ENCODE data around the gene GAD2.

Gene GAD2

GRCh38 chr10:26216585-26217395, at the start of gene GAD2:
TSS of gene GAD2 (plus strand) at chr10:26216774. CDS start at chr10:26216810, 36 bp downstream.
- DNase-seq (ENCODE audit: extremely low spot score, insufficient read length, low read depth), result no peak
- no peak for FAIRE-seq

GRCh38 chr10:26169466-26169865, 47.1 kb upstream of the GAD2 start:
- DNase-seq (ENCODE audit: extremely low spot score, insufficient read length, low read depth), result no peak
- FAIRE-seq, result no peak

GRCh38 chr10:26172131-26172530, 44.4 kb upstream of the GAD2 start:
- DNase-seq (ENCODE audit: extremely low spot score, insufficient read length, low read depth), result no peak
- no peak for FAIRE-seq

- no peak for FAIRE-seq
- no peak for DNase-seq (ENCODE audit: extremely low spot score, insufficient read length, low read depth)
These were observed 42.7 kb upstream of the GAD2 start for GRCh38 chr10:26173837-26174236.

- FAIRE-seq, result no peak
- no peak for DNase-seq (ENCODE audit: extremely low spot score, insufficient read length, low read depth)
These were observed 39.2 kb upstream of the GAD2 start for GRCh38 chr10:26177341-26177740.

GRCh38 chr10:26194275-26194674, 22.3 kb upstream of the GAD2 start:
- FAIRE-seq, result no peak

GRCh38 chr10:26197248-26197647, 19.3 kb upstream of the GAD2 start:
- FAIRE-seq (no peak), DNase-seq (ENCODE audit: extremely low spot score, insufficient read length, low read depth) (no peak)

More at GRCh38 chr10:26194275-26194674, 22.3 kb upstream of the GAD2 start:
- no peak for DNase-seq (ENCODE audit: extremely low spot score, insufficient read length, low read depth)

GRCh38 chr10:26198119-26198518, 18.5 kb upstream of the GAD2 start:
- no peak for DNase-seq (ENCODE audit: extremely low spot score, insufficient read length, low read depth)
- FAIRE-seq, result no peak

- no peak for DNase-seq (ENCODE audit: extremely low spot score, insufficient read length, low read depth)
- FAIRE-seq, result no peak
These were observed 16.7 kb upstream of the GAD2 start for GRCh38 chr10:26199841-26200240.

- FAIRE-seq, result no peak
- no peak for DNase-seq (ENCODE audit: extremely low spot score, insufficient read length, low read depth)
These were observed 11.4 kb upstream of the GAD2 start for GRCh38 chr10:26205223-26205622.

- DNase-seq (ENCODE audit: extremely low spot score, insufficient read length, low read depth) (no peak), FAIRE-seq (no peak)
These were observed 4.7 kb upstream of the GAD2 start for GRCh38 chr10:26211781-26212444.

GRCh38 chr10:26212511-26212910, 4.1 kb upstream of the GAD2 start:
- FAIRE-seq (no peak), DNase-seq (ENCODE audit: extremely low spot score, insufficient read length, low read depth) (no peak)

- DNase-seq (ENCODE audit: extremely low spot score, insufficient read length, low read depth) (no peak), FAIRE-seq (no peak)
These were observed 3.3 kb upstream of the GAD2 start for GRCh38 chr10:26213157-26213800.

- FAIRE-seq (no peak), DNase-seq (ENCODE audit: extremely low spot score, insufficient read length, low read depth) (no peak)
These were observed 2.6 kb upstream of the GAD2 start for GRCh38 chr10:26214004-26214403.

- no peak for DNase-seq (ENCODE audit: extremely low spot score, insufficient read length, low read depth)
- no peak for FAIRE-seq
These were observed 1.8 kb upstream of the GAD2 start for GRCh38 chr10:26214551-26215395.

GRCh38 chr10:26215396-26215934, 1.1 kb upstream of the GAD2 start:
- DNase-seq (ENCODE audit: extremely low spot score, insufficient read length, low read depth) (no peak), FAIRE-seq (no peak)

- no peak for DNase-seq (ENCODE audit: extremely low spot score, insufficient read length, low read depth)
- no peak for FAIRE-seq
These were observed 514 bp upstream of the GAD2 start for GRCh38 chr10:26215935-26216584.

GRCh38 chr10:26217396-26218086, 967 bp downstream of the GAD2 start:
- DNase-seq (ENCODE audit: extremely low spot score, insufficient read length, low read depth), result no peak
- FAIRE-seq, result no peak

GRCh38 chr10:26219676-26220075, 3.1 kb downstream of the GAD2 start:
- no peak for FAIRE-seq

More at GRCh38 chr10:26219676-26220075, 3.1 kb downstream of the GAD2 start:
- DNase-seq (ENCODE audit: extremely low spot score, insufficient read length, low read depth), result no peak

All from GM18507 (cell line).